HG03439 (cell line): Measurements from ENCODE around the gene FOXL2.
A peak's percentile ranks its signal among the peaks of the same experiment; 100 is the strongest.
"Not testable (repeated sequence)": the region's sequence is repeated elsewhere in the genome, so short reads cannot be mapped to it uniquely, and the experiment has no call there.

ENCODE experiments used
- ATAC-seq: cut with Tn5 transposase; IDR thresholded peaks from one replicate; pipeline ENCODE4 v1.9.1; 2021; ENCODE audit warnings: mild to moderate bottlenecking, moderate library complexity; ENCODE audit not compliant: unreplicated experiment

Gene FOXL2

GRCh38 chr3:138933981-138934691 lies 12.8 kb downstream of the FOXL2 start:
- no peak for ATAC-seq

GRCh38 chr3:138933068-138933668 lies 13.8 kb downstream of the FOXL2 start:
- ATAC-seq: no peak

- no peak for ATAC-seq
Observed at GRCh38 chr3:138928727-138929372, 18.1 kb downstream of the FOXL2 start.

GRCh38 chr3:138923531-138923994 lies 23.4 kb downstream of the FOXL2 start:
- peak; percentile 80 for ATAC-seq

GRCh38 chr3:138922400-138922799 lies 24.5 kb downstream of the FOXL2 start:
- ATAC-seq: not testable (repeated sequence)

GRCh38 chr3:138921316-138922292 lies 25.3 kb downstream of the FOXL2 start:
- no peak for ATAC-seq

- ATAC-seq: no peak
Observed at GRCh38 chr3:138919325-138919724, 27.6 kb downstream of the FOXL2 start.

- no peak for ATAC-seq
Observed at GRCh38 chr3:138916824-138917223, 30.1 kb downstream of the FOXL2 start.

GRCh38 chr3:138915503-138916498 lies 31.1 kb downstream of the FOXL2 start:
- ATAC-seq: peak; percentile 85

- no peak for ATAC-seq
Observed at GRCh38 chr3:138914870-138915502, 32.0 kb downstream of the FOXL2 start.

GRCh38 chr3:138913766-138914165 lies 33.2 kb downstream of the FOXL2 start:
- no peak for ATAC-seq

GRCh38 chr3:138912237-138912636 lies 34.7 kb downstream of the FOXL2 start:
- ATAC-seq: no peak

GRCh38 chr3:138911621-138912020 lies 35.3 kb downstream of the FOXL2 start:
- ATAC-seq: no peak

GRCh38 chr3:138909904-138910303 lies 37.0 kb downstream of the FOXL2 start:
- ATAC-seq: no peak

GRCh38 chr3:138908846-138909245 lies 38.1 kb downstream of the FOXL2 start:
- ATAC-seq: no peak

- ATAC-seq: no peak
Observed at GRCh38 chr3:138907539-138907938, 39.4 kb downstream of the FOXL2 start.

- ATAC-seq: no peak
Observed at GRCh38 chr3:138902171-138902570, 44.8 kb downstream of the FOXL2 start.

GRCh38 chr3:138901567-138901966 lies 45.4 kb downstream of the FOXL2 start:
- ATAC-seq: no peak

- ATAC-seq: no peak
Observed at GRCh38 chr3:138899351-138899991, 47.5 kb downstream of the FOXL2 start.
